ENCODE results near the gene CHST9.
"Not testable (repeated sequence)": the region's sequence is repeated elsewhere in the genome, so short reads cannot be mapped to it uniquely, and the experiment has no call there.

Gene CHST9

DNA sequence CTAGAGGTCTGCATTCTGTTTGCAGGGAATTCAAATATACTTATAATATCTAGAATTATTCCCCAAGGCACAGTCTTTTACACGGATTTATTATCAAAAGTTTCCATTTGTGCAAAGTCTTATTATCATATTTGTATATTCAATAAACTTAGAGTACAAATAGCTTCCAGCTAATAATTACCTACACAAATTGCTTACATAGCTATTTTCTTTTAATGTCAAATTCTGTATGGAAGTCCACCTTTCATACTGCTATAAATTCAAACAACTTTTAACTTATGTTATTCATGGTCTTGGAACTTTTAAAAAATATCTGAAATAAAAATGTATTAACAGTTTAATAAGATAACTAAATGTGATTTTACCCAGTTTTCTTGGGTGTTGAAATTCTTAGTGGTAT is 13.1 kb downstream of the CHST9 start:
- no peak for DNase-seq (ENCODE audit: low read depth in 1 of 2, low spot score in 1 of 2)

GRCh38 chr18:27165412-27165811 is 19.7 kb downstream of the CHST9 start:
- DNase-seq (ENCODE audit: low read depth in 1 of 2, low spot score in 1 of 2) = no peak

DNA sequence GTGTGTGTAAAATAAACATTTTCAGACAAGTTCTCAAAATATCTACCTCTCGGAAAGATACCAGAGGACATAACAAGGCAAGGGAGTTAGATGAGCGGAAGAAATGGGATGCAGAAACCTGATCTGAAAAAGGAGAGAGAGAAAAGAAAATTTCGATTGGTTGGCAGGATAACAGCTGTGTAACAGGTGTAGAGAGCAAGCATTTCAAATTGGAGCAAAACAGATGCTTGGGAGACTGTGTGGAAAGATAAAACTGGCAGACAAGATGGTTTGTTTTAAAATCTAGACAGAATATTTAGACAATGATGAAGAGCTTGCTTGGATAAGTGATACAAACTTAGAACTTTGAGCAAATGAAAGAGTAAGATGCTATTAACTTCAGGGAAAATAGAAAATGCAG is 20.2 kb downstream of the CHST9 start:
- DNase-seq (ENCODE audit: low read depth in 1 of 2, low spot score in 1 of 2) = no peak

DNA sequence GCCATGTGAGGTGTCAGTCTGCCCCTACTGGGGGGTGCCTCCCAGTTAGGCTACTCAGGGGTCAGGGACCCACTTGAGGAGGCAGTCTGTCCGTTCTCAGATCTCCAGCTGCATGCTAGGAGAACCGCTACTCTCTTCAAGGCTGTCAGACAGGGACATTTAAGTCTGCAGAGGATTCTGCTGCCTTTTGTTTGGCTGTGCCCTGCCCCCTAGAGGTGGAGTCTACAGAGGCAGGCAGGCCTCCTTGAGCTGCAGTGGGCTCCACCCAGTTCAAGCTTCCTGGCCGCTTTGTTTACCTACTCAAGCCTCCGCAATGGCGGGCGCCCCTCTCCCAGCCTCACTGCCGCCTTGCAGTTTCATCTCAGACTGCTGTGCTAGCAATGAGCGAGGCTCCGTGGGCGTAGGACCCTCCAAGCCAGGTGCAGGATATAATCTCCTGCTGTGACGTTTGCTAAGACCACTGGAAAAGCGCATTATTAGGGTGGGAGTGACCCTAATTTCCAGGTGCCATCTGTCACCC is 21.9 kb downstream of the CHST9 start:
- not testable (repeated sequence) for DNase-seq (ENCODE audit: low read depth in 1 of 2, low spot score in 1 of 2)

DNA sequence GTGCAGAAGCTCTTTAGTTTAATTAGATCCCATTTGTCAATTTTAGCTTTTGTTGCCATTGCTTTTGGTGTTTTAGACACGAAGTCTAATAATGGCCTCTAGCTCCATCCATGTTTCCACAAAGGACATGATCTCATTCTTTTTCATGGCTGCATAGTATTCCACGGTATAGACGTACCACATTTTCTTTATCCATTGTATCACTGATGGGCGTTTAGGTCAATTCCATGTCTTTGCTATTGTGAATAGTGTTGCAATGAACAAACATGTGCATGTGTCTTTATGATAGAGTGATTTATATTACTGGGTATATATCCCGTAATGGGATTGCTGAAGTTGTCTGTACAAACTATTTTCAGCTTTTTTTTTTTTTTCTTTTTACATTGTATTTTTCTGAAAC is 35.9 kb downstream of the CHST9 start:
- DNase-seq (ENCODE audit: low read depth in 1 of 2, low spot score in 1 of 2) = not testable (repeated sequence)

- DNase-seq (ENCODE audit: low read depth in 1 of 2, low spot score in 1 of 2) = no peak
Measured at GRCh38 chr18:27144672-27145071, 40.4 kb downstream of the CHST9 start.

DNA sequence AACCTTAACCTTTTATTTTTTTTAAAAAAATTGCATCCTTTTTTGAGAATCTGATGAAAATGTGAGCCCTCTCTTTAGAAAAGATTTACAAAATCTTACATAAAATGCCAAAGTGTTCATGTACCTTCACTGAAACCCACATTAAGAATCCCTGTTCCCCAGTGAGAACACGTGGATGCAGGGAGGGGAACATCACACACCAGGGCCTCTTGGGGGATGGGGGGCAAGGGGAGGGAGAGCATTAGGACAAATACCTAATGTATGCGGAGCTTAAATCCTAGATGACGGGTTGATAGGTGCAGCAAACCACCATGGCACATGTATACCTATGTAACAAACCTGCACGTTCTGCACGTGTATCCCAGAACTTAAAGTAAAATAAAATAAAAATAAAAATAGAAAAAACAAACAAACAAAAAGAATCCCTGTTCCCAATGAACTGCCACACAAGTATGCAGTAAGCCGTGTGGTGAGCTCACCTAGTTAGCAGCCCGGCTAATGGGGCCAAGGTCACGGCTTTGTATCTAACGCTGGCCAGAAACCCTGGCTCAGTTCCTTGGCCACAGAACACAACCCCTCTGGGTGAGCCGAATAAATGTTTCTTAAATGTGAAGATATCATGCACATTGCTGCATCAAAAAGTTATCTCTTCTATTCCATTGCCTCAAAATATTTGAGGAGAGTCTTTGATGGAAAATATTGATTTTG is 41.4 kb downstream of the CHST9 start:
- DNase-seq (ENCODE audit: low read depth in 1 of 2, low spot score in 1 of 2) = no peak

DNA sequence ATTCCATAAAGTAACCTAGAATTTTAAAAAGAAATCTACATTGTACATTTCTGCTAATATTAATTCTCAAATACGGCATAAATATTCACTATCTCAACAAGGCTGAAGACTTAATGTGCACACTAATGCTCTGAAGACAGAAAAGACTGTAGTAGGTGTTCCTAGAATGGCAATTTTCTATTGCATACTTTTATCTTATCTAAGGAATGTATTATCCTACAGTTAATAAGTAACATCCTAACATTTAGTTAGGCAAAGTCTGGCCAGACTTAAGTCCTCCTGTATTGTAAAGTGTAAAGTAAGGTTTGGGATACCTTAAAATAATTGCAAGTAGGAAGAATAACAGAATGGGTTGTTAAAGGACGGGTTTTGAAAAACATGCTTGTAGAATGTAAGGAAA is 42.2 kb downstream of the CHST9 start:
- no peak for DNase-seq (ENCODE audit: low read depth in 1 of 2, low spot score in 1 of 2)

DNA sequence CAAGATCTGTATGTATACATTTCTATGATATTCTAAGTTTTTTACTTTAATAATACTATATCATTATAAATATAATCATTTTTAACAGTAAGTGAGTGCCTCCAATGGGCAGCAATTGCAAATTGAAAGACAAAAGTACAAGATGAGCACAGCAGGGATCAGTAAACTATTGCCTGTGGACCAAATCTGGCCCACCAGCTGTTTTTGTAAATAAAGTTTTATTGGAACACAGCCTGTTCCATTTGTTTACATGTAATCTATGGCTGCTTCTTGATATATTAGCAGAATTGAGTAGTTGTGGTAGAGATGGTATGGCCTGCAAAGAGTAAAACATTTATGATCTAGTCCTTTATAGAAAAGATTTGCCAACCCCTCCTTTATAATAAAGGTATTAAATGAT is 43.2 kb downstream of the CHST9 start:
- no peak for DNase-seq (ENCODE audit: low read depth in 1 of 2, low spot score in 1 of 2)

- no peak for DNase-seq (ENCODE audit: low read depth in 1 of 2, low spot score in 1 of 2)
Measured at GRCh38 chr18:27138079-27138478, 47.0 kb downstream of the CHST9 start.

GRCh38 chr18:27136208-27136535 is 48.9 kb downstream of the CHST9 start:
- no peak for DNase-seq (ENCODE audit: low read depth in 1 of 2, low spot score in 1 of 2)

- no peak for DNase-seq (ENCODE audit: low read depth in 1 of 2, low spot score in 1 of 2)
Measured at GRCh38 chr18:27135504-27136207, 49.5 kb downstream of the CHST9 start.

GRCh38 chr18:27130065-27130630 is 55.0 kb downstream of the CHST9 start:
- no peak for DNase-seq (ENCODE audit: low read depth in 1 of 2, low spot score in 1 of 2)

- no peak for DNase-seq (ENCODE audit: low read depth in 1 of 2, low spot score in 1 of 2)
Measured at GRCh38 chr18:27124196-27124595, 60.9 kb downstream of the CHST9 start.

GRCh38 chr18:27121108-27121507 is 64.0 kb downstream of the CHST9 start:
- no peak for DNase-seq (ENCODE audit: low read depth in 1 of 2, low spot score in 1 of 2)

- DNase-seq (ENCODE audit: low read depth in 1 of 2, low spot score in 1 of 2) = no peak
Measured at GRCh38 chr18:27120246-27120645, 64.9 kb downstream of the CHST9 start.

GRCh38 chr18:27118973-27119372 is 66.1 kb downstream of the CHST9 start:
- DNase-seq (ENCODE audit: low read depth in 1 of 2, low spot score in 1 of 2) = no peak

DNA sequence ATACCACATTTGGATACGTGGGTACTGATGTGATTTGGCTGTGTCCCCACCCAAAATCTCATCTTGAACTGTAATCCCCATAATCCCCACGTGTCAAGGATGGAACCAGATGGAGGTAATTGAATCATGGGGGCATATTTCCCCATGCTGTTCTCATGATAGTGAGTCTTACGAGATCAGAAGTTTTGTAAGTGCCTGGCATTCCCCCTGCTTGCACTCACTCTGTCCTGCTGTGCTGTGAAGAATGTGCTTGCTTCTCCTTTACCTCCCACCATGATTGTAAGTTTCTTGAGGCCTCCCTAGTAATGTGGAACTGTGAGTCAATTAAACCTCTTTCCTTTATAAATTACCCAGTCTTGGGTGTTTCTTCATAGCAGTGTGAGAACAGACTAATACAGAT is 70.3 kb downstream of the CHST9 start:
- no peak for DNase-seq (ENCODE audit: low read depth in 1 of 2, low spot score in 1 of 2)

GRCh38 chr18:27113358-27113757 is 71.8 kb downstream of the CHST9 start:
- no peak for DNase-seq (ENCODE audit: low read depth in 1 of 2, low spot score in 1 of 2)

DNA sequence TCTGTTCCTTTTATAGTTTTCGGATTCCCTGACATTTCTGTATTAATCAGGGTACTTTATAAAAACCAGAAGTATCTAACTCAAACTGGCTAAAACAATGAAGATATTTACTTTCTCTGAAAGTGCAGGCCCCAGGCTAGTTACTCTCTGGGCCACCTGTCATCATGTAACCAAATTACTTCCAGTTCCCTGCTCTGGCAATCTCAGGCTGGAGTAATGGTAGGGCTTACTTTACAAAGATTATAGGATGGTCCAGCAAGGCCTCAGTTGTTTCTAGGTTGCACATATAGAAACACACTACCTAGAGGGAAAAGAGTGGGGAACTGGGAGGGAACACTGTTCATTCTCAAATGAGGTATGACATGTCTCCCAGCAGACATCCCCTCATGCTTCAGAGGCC is 74.8 kb downstream of the CHST9 start:
- DNase-seq (ENCODE audit: low read depth in 1 of 2, low spot score in 1 of 2) = no peak

- DNase-seq (ENCODE audit: low read depth in 1 of 2, low spot score in 1 of 2) = no peak
Measured at GRCh38 chr18:27109451-27109850, 75.7 kb downstream of the CHST9 start.

DNA sequence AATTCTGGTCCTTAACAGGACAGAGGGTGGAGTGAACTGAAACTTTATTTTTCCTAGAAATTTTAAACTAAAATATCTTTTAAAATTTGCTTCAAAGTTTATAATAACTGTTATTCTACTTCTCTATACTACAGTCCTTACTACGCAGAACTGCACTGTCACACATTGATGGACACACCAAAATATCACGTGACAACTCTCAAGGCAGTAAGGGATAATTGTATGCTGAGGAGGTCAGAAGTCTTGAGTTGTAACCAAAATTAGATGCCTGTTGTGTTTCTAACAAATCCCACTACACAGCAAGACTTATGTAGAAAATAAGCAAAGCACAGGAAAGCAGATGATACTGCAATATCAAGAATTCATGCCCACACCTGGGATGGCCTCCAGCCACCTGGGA is 76.3 kb downstream of the CHST9 start:
- no peak for DNase-seq (ENCODE audit: low read depth in 1 of 2, low spot score in 1 of 2)

DNA sequence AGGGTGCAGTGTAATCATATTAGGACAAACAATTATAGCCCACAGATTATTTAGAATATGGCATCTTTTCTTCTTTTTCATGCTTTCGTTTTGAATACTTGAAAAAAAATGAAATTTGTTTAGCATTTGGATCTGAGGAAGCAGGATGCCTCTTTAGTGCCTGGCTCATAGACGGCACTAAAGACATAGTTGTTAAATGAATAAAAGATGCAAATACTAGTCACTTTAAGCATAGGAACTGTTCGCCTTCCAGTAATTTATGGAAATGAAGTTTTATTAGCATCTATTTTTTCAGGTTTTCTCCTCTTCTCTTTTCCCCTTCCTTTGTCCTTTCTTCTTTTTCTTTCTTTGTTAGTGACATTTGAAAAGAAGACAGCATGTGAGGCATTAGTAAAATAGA is 80.4 kb downstream of the CHST9 start:
- no peak for DNase-seq (ENCODE audit: low read depth in 1 of 2, low spot score in 1 of 2)

Data from activated CD4-positive, alpha-beta T cell treated with anti-CD3 and anti-CD28 coated beads, Interleukin-2, amount 50 U/mL, for 24 hours (primary cell).